ENCODE measurements around the gene SLC30A1. TPM values are rescaled to one million over a fixed set of nuclear protein-coding genes. Genes with fewer than 3 reads are reported as not detected.

SLC30A1 gene
- total RNA-seq, 1 experiment from 2014 or later, result 9.7 TPM

GRCh38 chr1:211579440-211580302, 710 bp upstream of the SLC30A1 start:
- POLR2A ChIA-PET, result interaction anchor here (1.1 to 1.2 kb wide), 2 partner anchors 45 to 68 kb away, joined by 4 read pairs; no protein-coding TSS in a partner anchor

More at GRCh38 chr1:211579440-211580302, 710 bp upstream of the SLC30A1 start:
- peaks cover 0 to 7% of the 10 kb centered on the region in 2 experiments; a peak in 2 of 4 replicates for H3K36me3 ChIP-seq (ENCODE audit: control insufficient read depth in 1 of 2, insufficient read depth in 2 of 2, low read length in 2 of 2)
- no peak for DNase-seq (ENCODE audit: low read depth, low spot score)
- TF ChIP-seq SP1 (IDR thresholded peaks at IDR 0.05; ENCODE audit: low read depth) (no peak), FOSL1 (IDR thresholded peaks at IDR 0.05; ENCODE audit: low read depth) (no peak), CBX3 (IDR thresholded peaks at IDR 0.05; ENCODE audit: low read depth) (no peak), JUND (IDR thresholded peaks at IDR 0.05) (no peak), TCF7L2 (IDR thresholded peaks at IDR 0.05; ENCODE audit: borderline replicate concordance, extremely low read depth, insufficient read depth, insufficient read length) (peak; percentile 89), EGR1 (IDR thresholded peaks at IDR 0.05; ENCODE audit: low read depth) (0 out of 2 replicates have a peak, but pooled peaks have one; percentile 15), CEBPB (IDR thresholded peaks at IDR 0.05; ENCODE audit: low read depth) (no peak), ZFX (IDR thresholded peaks at IDR 0.05) (no peak), MAX (IDR thresholded peaks at IDR 0.05) (peak; percentile 80; the same call in 1 of the 2 replicates), ELF1 (IDR thresholded peaks at IDR 0.05; ENCODE audit: borderline replicate concordance, low read depth) (no peak)
- H2AFZ ChIP-seq (ENCODE audit: low read depth, low read length, poor library complexity, severe bottlenecking), result peak overlapping the region; percentile 52
- ChIA-PET RAD21 (ENCODE audit: low non-redundant PET in 1 of 2, low total read pairs in 2 of 2, uncharacterized antibody in 2 of 2, unreplicated experiment in 2 of 2) (no interaction called here), CTCF (interaction anchor here (1.1 kb wide), 1 partner anchor 74 kb away, joined by 5 read pairs; no protein-coding TSS in a partner anchor)
- no peaks in the 10 kb centered on the region for H3K9me2 ChIP-seq (ENCODE audit: insufficient read depth)
- H3K4me2 ChIP-seq (ENCODE audit: low read length), result peak overlapping the region; percentile 93
- TSS peak; percentile 41 for BruUV-seq (replicated peaks)
- peaks cover 10% of the 10 kb centered on the region for H3K79me2 ChIP-seq (ENCODE audit: insufficient read depth, low read length)
- H4K20me1 ChIP-seq (ENCODE audit: insufficient read depth), result no peaks in the 10 kb centered on the region
- intact Hi-C loops (cut with micrococcal nuclease), result loop anchor here (1.0 to 2.0 kb wide), 2 partner anchors 65 to 76 kb away; no protein-coding TSS in a partner anchor
- peaks cover 8 to 42% of the 10 kb centered on the region in 2 experiments for H3K4me1 ChIP-seq (ENCODE audit: control insufficient read depth in 1 of 2, insufficient read depth in 2 of 2, low read length in 2 of 2)
- H3K9ac ChIP-seq (ENCODE audit: low read length), result peak overlapping the region; percentile 59
- H3K4me3 ChIP-seq (replicated peaks in 1 of 2; ENCODE audit: low read depth in 1 of 2, low read length in 2 of 2), result peak overlapping the region; percentile 74 to 84
- no peaks in the 10 kb centered on the region for H3K27me3 ChIP-seq (ENCODE audit: insufficient read depth, low read length)
- H3K9me3 ChIP-seq (ENCODE audit: control insufficient read depth in 1 of 2, insufficient read depth in 1 of 2, low read depth in 1 of 2, low read length in 2 of 2), result no peaks in the 10 kb centered on the region
- H3K27ac ChIP-seq (ENCODE audit: low read depth, low read length), result no peak overlapping the region
- peak; percentile 57 for ATAC-seq

All from HCT116 (cell line).